ENCODE measurements around the gene NECAB3.

Gene NECAB3

DNA sequence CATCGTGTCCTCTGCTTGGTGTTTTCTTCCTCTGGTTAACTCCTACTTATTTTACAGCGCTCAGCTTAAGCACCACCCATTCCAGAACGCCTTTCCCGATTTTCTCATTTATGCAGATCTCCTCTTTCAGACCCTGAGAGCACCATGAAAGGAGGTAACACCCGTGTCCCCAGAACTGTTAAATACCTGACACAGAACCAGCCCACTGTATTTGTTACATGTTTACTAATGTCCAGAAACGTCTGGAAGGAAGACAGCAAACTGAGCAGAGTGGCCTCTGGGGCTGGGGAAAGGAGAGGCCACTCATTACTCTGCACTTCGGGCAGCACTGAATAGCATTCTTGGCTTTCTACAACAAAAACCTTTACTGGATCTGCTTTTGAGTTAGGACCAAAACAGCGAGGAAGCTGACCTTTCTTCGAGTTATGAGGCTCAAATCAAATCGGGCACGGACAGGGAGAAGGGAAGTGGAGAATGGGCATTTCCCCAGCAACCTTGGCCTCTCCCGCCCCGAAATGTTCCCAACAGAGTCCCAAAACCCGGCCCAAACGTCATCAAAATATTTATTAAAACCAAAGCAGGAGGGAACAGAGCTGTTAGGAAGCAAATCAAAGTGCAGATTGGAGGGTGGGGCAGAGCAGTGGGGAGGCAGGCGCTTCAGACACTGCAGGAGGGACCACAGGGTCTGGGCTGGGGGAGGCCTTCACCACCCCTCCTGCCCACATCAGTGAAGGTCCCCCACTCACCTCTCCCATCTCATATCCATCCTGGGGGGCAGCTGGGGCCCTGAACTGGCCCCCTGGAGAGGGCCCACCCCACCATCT, 1.1 kb upstream of the NECAB3 start:
- H3K4me3 ChIP-seq (ENCODE audit: low read length in 2 of 2) = peak overlapping the region; percentile 70 to 81
- peaks cover 54% of the 10 kb centered on the region for H3K4me1 ChIP-seq (ENCODE audit: control insufficient read depth, insufficient read depth, low read length)
- H3K27me3 ChIP-seq (ENCODE audit: control insufficient read depth in 1 of 2, insufficient read depth in 2 of 2, low read length in 2 of 2) = no peaks in the 10 kb centered on the region
- peak overlapping the region; percentile 70 to 79 for H3K9ac ChIP-seq (ENCODE audit: low read length in 2 of 2)
- peaks cover 3 to 10% of the 10 kb centered on the region in 2 donors for H3K36me3 ChIP-seq (ENCODE audit: control insufficient read depth in 2 of 2, insufficient read depth in 2 of 2, low read length in 2 of 2)
- H3K27ac ChIP-seq (ENCODE audit: low read length) = peak overlapping the region; percentile 97
- H3K9me3 ChIP-seq (ENCODE audit: control insufficient read depth in 2 of 2, low read length in 2 of 2) = no peaks in the 10 kb centered on the region

- H3K4me1 ChIP-seq (ENCODE audit: control insufficient read depth, insufficient read depth, low read length) = peaks cover 49% of the 10 kb centered on the region
- peak overlapping the region; percentile 80 for H3K27ac ChIP-seq (ENCODE audit: low read length)
These were observed 576 bp downstream of the NECAB3 start for GRCh38 chr20:33673410-33674293.

DNA sequence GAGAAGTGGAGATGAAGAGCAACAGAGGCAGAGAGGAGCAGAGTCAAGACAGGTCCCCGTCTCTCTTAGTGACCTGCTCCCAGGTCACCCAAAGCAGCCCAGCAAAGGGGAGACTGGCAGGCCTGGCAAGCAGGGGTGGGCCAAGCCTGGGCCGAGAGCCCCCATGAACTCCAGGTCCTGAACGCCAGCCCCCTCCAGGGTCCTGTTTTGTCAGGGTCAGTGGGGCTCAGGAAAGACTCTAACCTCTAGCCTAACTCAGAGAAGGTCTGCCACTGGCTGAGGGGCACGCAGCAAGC, 1.2 kb downstream of the NECAB3 start:
- Histone ChIP-seq H3K27me3 (ENCODE audit: control insufficient read depth in 1 of 2, insufficient read depth in 2 of 2, low read length in 2 of 2) (no peaks in the 10 kb centered on the region), H3K4me1 (ENCODE audit: control insufficient read depth, insufficient read depth, low read length) (peaks cover 54% of the 10 kb centered on the region), H3K27ac (ENCODE audit: low read length) (peak overlapping the region; percentile 80), H3K9me3 (ENCODE audit: control insufficient read depth in 2 of 2, low read length in 2 of 2) (no peaks in the 10 kb centered on the region), H3K36me3 (ENCODE audit: control insufficient read depth in 2 of 2, insufficient read depth in 2 of 2, low read length in 2 of 2) (peaks cover 10 to 15% of the 10 kb centered on the region in 2 donors), H3K9ac (ENCODE audit: low read length in 2 of 2) (peak overlapping the region; percentile 82 to 83), H3K4me3 (ENCODE audit: low read length in 2 of 2) (peak overlapping the region; percentile 63 to 81)

More at GRCh38 chr20:33673410-33674293, 576 bp downstream of the NECAB3 start:
- Histone ChIP-seq H3K4me3 (ENCODE audit: low read length in 2 of 2) (peak overlapping the region; percentile 63 to 81), H3K36me3 (ENCODE audit: control insufficient read depth in 2 of 2, insufficient read depth in 2 of 2, low read length in 2 of 2) (peaks cover 9 to 15% of the 10 kb centered on the region in 2 donors), H3K27me3 (ENCODE audit: control insufficient read depth in 1 of 2, insufficient read depth in 2 of 2, low read length in 2 of 2) (no peaks in the 10 kb centered on the region), H3K9me3 (ENCODE audit: control insufficient read depth in 2 of 2, low read length in 2 of 2) (no peaks in the 10 kb centered on the region), H3K9ac (ENCODE audit: low read length in 2 of 2) (peak overlapping the region; percentile 82 to 83)

GRCh38 chr20:33672426-33673113, 1.7 kb downstream of the NECAB3 start:
- H3K4me1 ChIP-seq (ENCODE audit: control insufficient read depth, insufficient read depth, low read length) = peaks cover 59% of the 10 kb centered on the region
- peak overlapping the region; percentile 80 for H3K27ac ChIP-seq (ENCODE audit: low read length)
- peak overlapping the region; percentile 82 to 83 for H3K9ac ChIP-seq (ENCODE audit: low read length in 2 of 2)

GRCh38 chr20:33671573-33672288, 2.5 kb downstream of the NECAB3 start:
- no peaks in the 10 kb centered on the region for H3K9me3 ChIP-seq (ENCODE audit: control insufficient read depth in 2 of 2, low read length in 2 of 2)
- H3K4me1 ChIP-seq (ENCODE audit: control insufficient read depth, insufficient read depth, low read length) = peaks cover 65% of the 10 kb centered on the region
- H3K36me3 ChIP-seq (ENCODE audit: control insufficient read depth in 2 of 2, insufficient read depth in 2 of 2, low read length in 2 of 2) = peaks cover 10 to 15% of the 10 kb centered on the region in 2 donors
- H3K27ac ChIP-seq (ENCODE audit: low read length) = no peak overlapping the region
- no peaks in the 10 kb centered on the region for H3K27me3 ChIP-seq (ENCODE audit: control insufficient read depth in 1 of 2, insufficient read depth in 2 of 2, low read length in 2 of 2)
- H3K9ac ChIP-seq (ENCODE audit: low read length in 2 of 2) = no peak overlapping the region
- H3K4me3 ChIP-seq (ENCODE audit: low read length in 2 of 2) = no peak overlapping the region

More at GRCh38 chr20:33672426-33673113, 1.7 kb downstream of the NECAB3 start:
- no peaks in the 10 kb centered on the region for H3K9me3 ChIP-seq (ENCODE audit: control insufficient read depth in 2 of 2, low read length in 2 of 2)
- H3K36me3 ChIP-seq (ENCODE audit: control insufficient read depth in 2 of 2, insufficient read depth in 2 of 2, low read length in 2 of 2) = peaks cover 10 to 15% of the 10 kb centered on the region in 2 donors
- no peaks in the 10 kb centered on the region for H3K27me3 ChIP-seq (ENCODE audit: control insufficient read depth in 1 of 2, insufficient read depth in 2 of 2, low read length in 2 of 2)
- peak overlapping the region; percentile 63 to 81 for H3K4me3 ChIP-seq (ENCODE audit: low read length in 2 of 2)

GRCh38 chr20:33670715-33671499, 3.3 kb downstream of the NECAB3 start:
- H3K9ac ChIP-seq (ENCODE audit: low read length in 2 of 2) = no peak overlapping the region
- H3K36me3 ChIP-seq (ENCODE audit: control insufficient read depth in 2 of 2, insufficient read depth in 2 of 2, low read length in 2 of 2) = peaks cover 10 to 15% of the 10 kb centered on the region in 2 donors
- H3K27ac ChIP-seq (ENCODE audit: low read length) = no peak overlapping the region
- no peak overlapping the region for H3K4me3 ChIP-seq (ENCODE audit: low read length in 2 of 2)
- H3K4me1 ChIP-seq (ENCODE audit: control insufficient read depth, insufficient read depth, low read length) = peaks cover 65% of the 10 kb centered on the region
- no peaks in the 10 kb centered on the region for H3K27me3 ChIP-seq (ENCODE audit: control insufficient read depth in 1 of 2, insufficient read depth in 2 of 2, low read length in 2 of 2)
- no peaks in the 10 kb centered on the region for H3K9me3 ChIP-seq (ENCODE audit: control insufficient read depth in 2 of 2, low read length in 2 of 2)

GRCh38 chr20:33669873-33670640, 4.2 kb downstream of the NECAB3 start:
- H3K4me3 ChIP-seq (ENCODE audit: low read length in 2 of 2) = no peak overlapping the region
- no peak overlapping the region for H3K9ac ChIP-seq (ENCODE audit: low read length in 2 of 2)
- H3K36me3 ChIP-seq (ENCODE audit: control insufficient read depth in 2 of 2, insufficient read depth in 2 of 2, low read length in 2 of 2) = peaks cover 10 to 15% of the 10 kb centered on the region in 2 donors
- no peaks in the 10 kb centered on the region for H3K27me3 ChIP-seq (ENCODE audit: control insufficient read depth in 1 of 2, insufficient read depth in 2 of 2, low read length in 2 of 2)
- H3K9me3 ChIP-seq (ENCODE audit: control insufficient read depth in 2 of 2, low read length in 2 of 2) = no peaks in the 10 kb centered on the region
- H3K27ac ChIP-seq (ENCODE audit: low read length) = no peak overlapping the region
- peaks cover 57% of the 10 kb centered on the region for H3K4me1 ChIP-seq (ENCODE audit: control insufficient read depth, insufficient read depth, low read length)

- Histone ChIP-seq H3K36me3 (ENCODE audit: control insufficient read depth in 2 of 2, insufficient read depth in 2 of 2, low read length in 2 of 2) (peaks cover 10 to 15% of the 10 kb centered on the region in 2 donors), H3K9ac (ENCODE audit: low read length in 2 of 2) (no peak overlapping the region), H3K27ac (ENCODE audit: low read length) (no peak overlapping the region), H3K27me3 (ENCODE audit: control insufficient read depth in 1 of 2, insufficient read depth in 2 of 2, low read length in 2 of 2) (no peaks in the 10 kb centered on the region), H3K9me3 (ENCODE audit: control insufficient read depth in 2 of 2, low read length in 2 of 2) (no peaks in the 10 kb centered on the region), H3K4me3 (ENCODE audit: low read length in 2 of 2) (no peak overlapping the region), H3K4me1 (ENCODE audit: control insufficient read depth, insufficient read depth, low read length) (peaks cover 52% of the 10 kb centered on the region)
These were observed 5.0 kb downstream of the NECAB3 start for GRCh38 chr20:33669224-33669623.

- H3K9ac ChIP-seq (ENCODE audit: low read length in 2 of 2) = peak overlapping the region in 1 of 2 donors; percentile 13
- peaks cover 56% of the 10 kb centered on the region for H3K4me1 ChIP-seq (ENCODE audit: control insufficient read depth, insufficient read depth, low read length)
- H3K4me3 ChIP-seq (ENCODE audit: low read length in 2 of 2) = no peak overlapping the region
- peaks cover 10 to 15% of the 10 kb centered on the region in 2 donors for H3K36me3 ChIP-seq (ENCODE audit: control insufficient read depth in 2 of 2, insufficient read depth in 2 of 2, low read length in 2 of 2)
- peak overlapping the region; percentile 88 for H3K27ac ChIP-seq (ENCODE audit: low read length)
- no peaks in the 10 kb centered on the region for H3K27me3 ChIP-seq (ENCODE audit: control insufficient read depth in 1 of 2, insufficient read depth in 2 of 2, low read length in 2 of 2)
- no peaks in the 10 kb centered on the region for H3K9me3 ChIP-seq (ENCODE audit: control insufficient read depth in 2 of 2, low read length in 2 of 2)
These were observed 5.6 kb downstream of the NECAB3 start for GRCh38 chr20:33668466-33669155.

Data from stomach smooth muscle (tissue), 2 donors.